ENCODE results near the gene KCNIP3.
"Not testable (repeated sequence)": the region's sequence is repeated elsewhere in the genome, so short reads cannot be mapped to it uniquely, and the experiment has no call there.

The KCNIP3 gene

GRCh38 chr2:95429748-95430467 lies 132.8 kb downstream of the KCNIP3 start:
- H3K27ac ChIP-seq (ENCODE audit: low read depth, low read length); H3K36me3 ChIP-seq (ENCODE audit: insufficient read depth, low read length); H3K4me3 ChIP-seq (ENCODE audit: low read length); H3K27me3 ChIP-seq (ENCODE audit: insufficient read depth, low read length); H3K9ac ChIP-seq (ENCODE audit: low read depth, low read length); H3K9me3 ChIP-seq (ENCODE audit: insufficient read depth, low read depth, low read length); H3K4me1 ChIP-seq (ENCODE audit: insufficient read depth, low read length): not testable (repeated sequence)
- WGBS = no CpG with 5 or more reads among the region's 8 CpGs

- not testable (repeated sequence) for H3K27ac ChIP-seq (ENCODE audit: low read depth, low read length)
- WGBS = no CpG with 5 or more reads among the region's 4 CpGs
These were observed 136.2 kb downstream of the KCNIP3 start for GRCh38 chr2:95433373-95433772.

GRCh38 chr2:95433973-95434372 lies 136.8 kb downstream of the KCNIP3 start:
- not testable (repeated sequence) for H3K4me3 ChIP-seq (ENCODE audit: low read length); H3K9ac ChIP-seq (ENCODE audit: low read depth, low read length)
- WGBS = 88% methylated on average over 1 of the region's 2 CpGs

More at GRCh38 chr2:95433373-95433772, 136.2 kb downstream of the KCNIP3 start:
- H3K27me3 ChIP-seq (ENCODE audit: insufficient read depth, low read length); H3K36me3 ChIP-seq (ENCODE audit: insufficient read depth, low read length); H3K4me1 ChIP-seq (ENCODE audit: insufficient read depth, low read length); H3K9ac ChIP-seq (ENCODE audit: low read depth, low read length); H3K4me3 ChIP-seq (ENCODE audit: low read length); H3K9me3 ChIP-seq (ENCODE audit: insufficient read depth, low read depth, low read length): not testable (repeated sequence)

GRCh38 chr2:95434507-95435076 lies 137.4 kb downstream of the KCNIP3 start:
- H3K27me3 ChIP-seq (ENCODE audit: insufficient read depth, low read length); H3K9me3 ChIP-seq (ENCODE audit: insufficient read depth, low read depth, low read length); H3K27ac ChIP-seq (ENCODE audit: low read depth, low read length); H3K4me3 ChIP-seq (ENCODE audit: low read length); H3K36me3 ChIP-seq (ENCODE audit: insufficient read depth, low read length); H3K9ac ChIP-seq (ENCODE audit: low read depth, low read length); H3K4me1 ChIP-seq (ENCODE audit: insufficient read depth, low read length): not testable (repeated sequence)
- WGBS = 70% methylated on average over 2 of the region's 3 CpGs

More at GRCh38 chr2:95433973-95434372, 136.8 kb downstream of the KCNIP3 start:
- not testable (repeated sequence) for H3K27ac ChIP-seq (ENCODE audit: low read depth, low read length); H3K27me3 ChIP-seq (ENCODE audit: insufficient read depth, low read length); H3K9me3 ChIP-seq (ENCODE audit: insufficient read depth, low read depth, low read length); H3K4me1 ChIP-seq (ENCODE audit: insufficient read depth, low read length); H3K36me3 ChIP-seq (ENCODE audit: insufficient read depth, low read length)

GRCh38 chr2:95435162-95435871 lies 138.2 kb downstream of the KCNIP3 start:
- H3K4me3 ChIP-seq (ENCODE audit: low read length); H3K9ac ChIP-seq (ENCODE audit: low read depth, low read length): not testable (repeated sequence)
- WGBS = no CpG with 5 or more reads among the region's 30 CpGs

More at GRCh38 chr2:95435162-95435871, 138.2 kb downstream of the KCNIP3 start:
- H3K36me3 ChIP-seq (ENCODE audit: insufficient read depth, low read length); H3K27ac ChIP-seq (ENCODE audit: low read depth, low read length); H3K27me3 ChIP-seq (ENCODE audit: insufficient read depth, low read length); H3K4me1 ChIP-seq (ENCODE audit: insufficient read depth, low read length); H3K9me3 ChIP-seq (ENCODE audit: insufficient read depth, low read depth, low read length): not testable (repeated sequence)
